ENCODE measurements around the gene KIRREL3.

The KIRREL3 gene

GRCh38 chr11:126546694-126547093, 453.9 kb downstream of the KIRREL3 start:
- DNase-seq = no peak

- no peak for DNase-seq
These were observed 454.4 kb downstream of the KIRREL3 start for GRCh38 chr11:126546191-126546590.

DNA sequence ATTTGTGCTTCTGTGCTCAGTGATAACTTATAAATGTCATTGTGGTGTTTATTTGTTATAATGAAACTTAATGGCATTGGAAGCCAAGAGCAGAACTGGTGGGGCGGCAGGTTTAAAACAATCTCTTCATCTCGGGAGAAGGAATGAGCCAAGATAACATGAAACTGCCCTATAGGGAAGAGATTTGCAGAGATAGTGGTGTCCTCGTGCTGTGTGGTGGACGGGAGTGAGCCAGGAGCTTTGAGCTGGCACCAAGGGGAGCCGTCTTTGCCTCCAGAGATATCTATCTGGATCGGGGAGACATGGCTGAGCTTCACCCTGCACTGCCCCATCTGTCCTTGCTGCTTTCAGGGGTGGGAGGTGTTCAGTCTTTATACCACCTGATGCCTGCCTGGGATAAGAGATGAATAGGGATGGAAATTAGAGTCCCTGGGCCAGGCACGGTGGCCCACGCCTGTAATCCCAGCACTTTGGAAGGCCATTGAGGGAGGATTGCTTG, 455.5 kb downstream of the KIRREL3 start:
- no peak for DNase-seq

- DNase-seq = no peak
These were observed 456.2 kb downstream of the KIRREL3 start for GRCh38 chr11:126544108-126545056.

- no peak for DNase-seq
These were observed 456.9 kb downstream of the KIRREL3 start for GRCh38 chr11:126543691-126544090.

- no peak for DNase-seq
These were observed 458.1 kb downstream of the KIRREL3 start for GRCh38 chr11:126542334-126543015.

DNA sequence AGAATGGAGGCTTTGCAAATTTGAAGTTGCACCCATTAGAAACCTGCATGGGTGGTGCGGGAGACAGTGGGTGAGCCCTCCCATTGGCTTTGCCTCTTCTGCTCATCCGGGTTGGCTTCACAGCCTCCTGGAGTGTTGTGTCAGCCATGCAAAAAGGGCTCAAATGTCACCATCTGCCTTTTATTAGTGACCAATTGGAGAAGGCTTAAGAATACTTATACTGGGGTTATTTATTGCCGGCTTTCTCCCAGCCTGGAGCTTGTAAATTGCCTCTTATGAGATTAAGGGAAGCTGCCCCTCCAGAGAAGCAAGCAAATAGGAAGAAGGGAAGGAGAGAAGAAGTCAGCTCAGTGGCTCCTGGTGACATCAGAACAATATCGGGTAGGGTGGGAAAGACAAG, 462.5 kb downstream of the KIRREL3 start:
- no peak for DNase-seq

- DNase-seq = no peak
These were observed 463.1 kb downstream of the KIRREL3 start for GRCh38 chr11:126537492-126537891.

DNA sequence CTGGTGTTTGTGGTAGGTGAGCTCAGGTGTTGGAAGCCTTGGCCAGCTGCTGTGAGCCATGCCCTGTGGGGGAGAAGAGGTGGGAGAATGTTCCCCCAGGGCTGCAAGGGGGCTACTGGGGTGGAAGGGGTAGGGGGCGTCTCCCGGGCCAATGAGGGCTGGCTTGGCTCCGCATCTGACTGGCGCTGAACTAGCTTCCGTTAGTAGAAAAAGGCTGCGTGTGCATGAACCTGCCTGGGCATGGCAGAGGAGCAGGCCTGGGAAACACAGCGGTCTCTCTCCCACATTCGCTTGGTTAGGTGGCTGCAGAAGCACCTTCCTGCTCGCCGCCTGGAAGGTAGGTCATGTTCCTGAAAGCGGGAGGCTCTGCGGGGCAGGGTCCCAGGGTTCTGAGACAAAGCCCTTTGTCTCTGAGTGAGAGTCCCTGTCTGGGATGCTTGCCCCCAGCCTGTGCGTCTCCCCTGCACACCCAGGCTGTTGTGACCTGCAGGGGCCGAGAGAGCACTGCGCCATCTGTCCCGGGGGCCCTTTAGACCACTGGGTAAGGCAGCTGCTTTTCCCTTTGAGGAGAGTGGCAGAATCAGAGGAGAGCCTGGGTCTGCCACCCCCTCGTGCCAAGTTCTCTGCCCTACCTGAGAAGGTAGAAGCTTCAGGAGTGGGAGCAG, 466.3 kb downstream of the KIRREL3 start:
- DNase-seq = no peak

GRCh38 chr11:126533560-126533959, 467.0 kb downstream of the KIRREL3 start:
- no peak for DNase-seq

DNA sequence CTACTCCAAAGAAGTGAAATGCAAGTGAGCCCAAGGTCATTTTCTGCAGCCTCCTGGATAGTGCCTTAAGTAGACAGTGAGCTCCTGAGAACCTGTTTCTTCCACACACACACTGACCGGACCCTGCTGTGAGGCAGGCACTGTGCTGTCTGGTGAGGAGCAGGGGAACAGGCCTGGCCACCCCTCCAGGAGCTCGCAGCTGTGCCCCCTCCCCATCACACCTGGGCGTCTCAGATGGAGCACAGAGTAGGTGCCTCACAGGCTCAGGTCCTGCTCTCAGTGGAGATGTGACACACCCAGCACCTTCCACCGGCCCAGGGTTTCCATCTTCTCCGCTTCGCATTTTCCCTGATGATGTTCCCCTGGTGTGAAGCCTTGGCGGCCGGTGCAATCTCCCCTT, 470.2 kb downstream of the KIRREL3 start:
- DNase-seq = no peak

DNA sequence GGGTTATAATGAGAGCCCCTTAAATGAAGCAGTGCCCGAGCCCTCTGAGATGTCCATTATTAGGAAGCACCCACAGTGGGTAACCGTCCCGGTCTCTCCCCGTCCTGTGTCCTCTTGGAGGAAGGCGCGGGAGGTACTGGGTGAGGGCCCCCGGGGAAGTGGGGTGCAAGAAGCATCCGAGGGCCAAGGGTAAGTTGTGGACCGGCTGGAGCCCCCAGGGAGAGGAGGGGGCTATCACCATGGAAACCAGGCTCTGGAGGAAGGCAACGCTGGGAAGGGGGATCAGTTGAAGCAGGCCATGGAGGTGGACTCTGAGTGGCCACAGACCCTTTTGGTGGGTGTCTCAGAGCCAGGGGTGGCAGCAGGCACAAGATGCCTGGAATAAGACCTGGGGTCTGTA, 471.5 kb downstream of the KIRREL3 start:
- DNase-seq = no peak

DNA sequence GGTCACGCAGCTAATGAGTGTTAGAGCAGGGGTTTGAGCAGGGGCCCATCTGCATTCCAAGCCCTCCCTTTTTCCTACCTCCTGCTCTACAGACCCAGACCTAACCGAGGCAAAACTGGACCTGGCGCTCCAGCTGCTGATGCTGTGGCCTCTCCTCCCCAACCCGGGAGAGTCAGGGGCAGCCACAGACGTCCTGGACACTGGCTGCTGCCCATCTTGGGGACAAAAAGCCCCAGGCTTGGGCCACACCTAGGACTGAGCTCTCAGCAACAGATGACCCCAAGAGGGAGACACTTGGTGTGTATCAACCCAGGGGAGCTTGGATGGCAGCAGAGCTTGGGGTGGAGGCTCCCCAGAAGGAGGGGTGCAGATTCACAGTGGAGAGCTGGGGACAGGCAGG, 472.5 kb downstream of the KIRREL3 start:
- DNase-seq = no peak

GRCh38 chr11:126527651-126528050, 472.9 kb downstream of the KIRREL3 start:
- DNase-seq = no peak

DNA sequence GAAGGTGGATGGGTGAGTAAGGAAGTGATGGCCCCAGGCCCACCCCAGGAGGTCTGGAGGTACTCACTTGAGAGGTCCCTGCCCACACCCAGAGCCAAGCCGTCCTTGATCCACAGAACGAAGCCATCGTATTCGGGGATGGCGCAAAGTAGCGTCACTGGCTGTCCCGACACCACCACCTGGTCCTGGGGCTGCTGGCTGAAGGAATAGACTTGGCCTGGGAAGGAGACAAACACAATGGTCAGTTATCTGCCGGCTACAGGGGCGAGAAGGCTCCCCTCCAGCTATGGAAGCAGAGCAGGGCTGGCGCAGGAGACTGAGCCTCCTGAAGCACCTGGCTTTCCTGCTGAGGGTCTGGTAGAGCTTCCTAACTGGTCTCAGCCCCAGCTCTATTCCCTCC, 474.1 kb downstream of the KIRREL3 start:
- DNase-seq = no peak

DNA sequence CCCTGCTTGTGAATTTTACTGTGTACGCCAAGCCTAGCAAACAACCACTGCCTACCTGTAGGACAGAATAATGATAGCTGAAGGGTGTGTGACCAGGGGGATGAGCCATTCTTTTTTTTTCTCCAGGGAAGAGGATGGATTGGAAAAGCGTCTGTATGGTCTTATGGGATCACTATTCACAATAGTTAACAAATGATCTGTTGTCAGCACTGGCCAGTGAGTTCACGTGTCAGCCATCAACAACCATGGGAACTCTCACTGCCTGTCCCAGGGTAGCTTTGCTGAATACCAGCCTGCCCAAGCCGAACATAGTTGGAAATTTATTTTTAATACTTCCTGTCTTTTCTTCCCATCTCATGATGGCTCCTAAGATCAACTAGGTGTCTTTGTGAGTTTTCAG, 474.9 kb downstream of the KIRREL3 start:
- no peak for DNase-seq

DNA sequence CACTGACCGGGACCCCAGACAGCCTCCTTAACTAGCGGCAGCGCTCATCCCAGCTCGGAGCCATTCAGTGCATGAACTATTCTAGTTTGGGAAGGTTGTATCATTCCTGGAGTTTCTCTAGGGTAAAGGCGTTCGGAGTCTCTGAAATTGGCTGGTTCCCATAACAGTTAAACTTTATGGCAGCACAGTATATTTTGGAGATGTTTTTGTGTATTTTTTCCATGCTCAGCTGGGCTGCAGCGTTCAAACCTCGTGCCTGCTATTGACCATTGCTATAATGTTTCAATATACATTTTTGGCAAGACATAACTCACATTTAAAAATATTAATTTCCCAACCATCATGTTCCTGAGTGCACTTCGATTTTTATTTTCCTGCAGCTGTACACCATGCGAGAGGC, 475.4 kb downstream of the KIRREL3 start:
- no peak for DNase-seq

GRCh38 chr11:126523441-126524205, 476.9 kb downstream of the KIRREL3 start:
- no peak for DNase-seq

DNA sequence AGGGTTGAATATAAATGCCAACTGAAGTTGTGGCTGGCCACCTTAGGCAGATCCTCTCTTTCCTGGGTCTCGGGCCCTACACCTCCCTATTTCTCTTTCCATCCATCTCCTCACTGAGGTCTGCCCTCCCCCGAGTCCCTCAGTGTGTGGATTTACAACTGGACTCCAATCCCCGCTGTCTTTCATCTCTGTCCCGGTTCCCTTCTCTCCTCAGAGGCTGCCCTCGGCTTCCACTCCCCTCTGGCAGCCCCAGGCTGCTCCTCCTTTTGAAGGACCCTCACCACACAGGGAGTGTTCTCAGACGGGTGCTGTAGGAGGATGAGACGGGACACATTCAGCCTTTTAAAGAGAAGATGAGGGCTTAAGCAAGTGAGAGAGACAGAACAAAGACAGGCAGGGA, 478.0 kb downstream of the KIRREL3 start:
- DNase-seq = no peak

DNA sequence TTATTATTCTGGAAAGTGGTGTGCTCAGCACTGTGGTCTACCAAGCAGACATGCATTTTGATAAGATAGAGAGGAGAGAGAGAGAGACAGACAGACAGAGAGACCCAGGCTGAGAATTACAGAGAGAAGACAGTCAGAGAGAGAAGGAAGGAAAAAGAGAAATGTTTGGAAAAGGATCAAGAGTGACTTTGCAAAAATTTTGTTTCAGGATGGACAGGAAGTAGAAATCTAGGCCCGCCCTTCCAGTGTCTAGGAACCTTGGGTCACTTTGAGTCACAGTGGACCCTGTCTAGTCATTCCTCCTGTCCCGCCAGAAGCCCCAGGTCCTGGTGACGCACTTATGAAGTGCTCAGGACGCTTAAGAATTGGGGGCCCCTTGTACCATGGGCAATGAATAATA, 478.4 kb downstream of the KIRREL3 start:
- DNase-seq = no peak

DNA sequence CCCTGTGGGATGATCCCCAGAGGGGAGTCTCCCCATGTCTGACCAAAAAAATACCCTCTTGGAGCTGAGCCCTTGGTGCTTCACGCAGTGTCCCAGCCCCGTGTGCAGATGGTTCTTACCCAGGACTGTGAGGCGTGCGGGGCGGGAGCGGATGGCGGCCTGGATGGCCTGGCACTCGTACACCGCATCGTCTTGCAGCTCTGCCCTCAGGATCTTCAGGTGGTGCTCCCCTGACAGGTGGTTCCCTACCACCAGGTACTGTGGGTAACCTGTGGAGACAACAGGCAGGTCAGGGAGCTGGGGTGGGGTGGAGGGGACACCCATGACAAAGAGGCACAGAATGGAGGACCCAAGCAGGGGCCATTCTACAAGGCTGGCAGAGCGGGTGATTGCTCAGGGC, 479.4 kb downstream of the KIRREL3 start:
- no peak for DNase-seq

Data from AML-193 (cell line).